ENCODE measurements around the gene SNAPC5. TPM values are rescaled to one million over a fixed set of nuclear protein-coding genes. Genes with fewer than 3 reads are reported as not detected.
"Not testable (repeated sequence)": the region's sequence is repeated elsewhere in the genome, so short reads cannot be mapped to it uniquely, and the experiment has no call there.

SNAPC5 gene
- total RNA-seq, 1 donor from 2014 or later: 25.9 TPM

GRCh38 chr15:66474135-66474534 is 23.4 kb downstream of the SNAPC5 start:
- H3K27me3 Mint-ChIP-seq: no peaks in the 10 kb centered on the region
- DNase-seq (ENCODE audit: low spot score, unreplicated experiment): no peak
- H3K4me1 Mint-ChIP-seq (ENCODE audit: low read depth): peaks cover 13% of the 10 kb centered on the region
- no peak for TF ChIP-seq CTCF (IDR thresholded peaks at IDR 0.05; ENCODE audit: unreplicated experiment)
- no peak overlapping the region for H3K4me3 Mint-ChIP-seq (ENCODE audit: low read depth)
- H3K27ac Mint-ChIP-seq: no peak overlapping the region
- no peaks in the 10 kb centered on the region for H3K9me3 Mint-ChIP-seq (ENCODE audit: low read depth)
- H3K36me3 Mint-ChIP-seq (ENCODE audit: insufficient read depth): peaks cover 1% of the 10 kb centered on the region

- Mint-ChIP-seq H3K36me3 (ENCODE audit: insufficient read depth) (no peaks in the 10 kb centered on the region), H3K27me3 (no peaks in the 10 kb centered on the region), H3K4me1 (ENCODE audit: low read depth) (peaks cover 13% of the 10 kb centered on the region), H3K9me3 (ENCODE audit: low read depth) (no peaks in the 10 kb centered on the region), H3K27ac (peak overlapping the region; percentile 47), H3K4me3 (ENCODE audit: low read depth) (no peak overlapping the region)
- DNase-seq (ENCODE audit: low spot score, unreplicated experiment): no peak
- no peak for TF ChIP-seq CTCF (IDR thresholded peaks at IDR 0.05; ENCODE audit: unreplicated experiment)
Observed at GRCh38 chr15:66472176-66472999, 25.2 kb downstream of the SNAPC5 start.

- DNase-seq (ENCODE audit: low spot score, unreplicated experiment); H3K27ac Mint-ChIP-seq; H3K9me3 Mint-ChIP-seq (ENCODE audit: low read depth); H3K27me3 Mint-ChIP-seq; H3K4me3 Mint-ChIP-seq (ENCODE audit: low read depth): not testable (repeated sequence)
- Mint-ChIP-seq H3K4me1 (ENCODE audit: low read depth) (peaks cover 13% of the 10 kb centered on the region), H3K36me3 (ENCODE audit: insufficient read depth) (peaks cover 11% of the 10 kb centered on the region)
Observed at GRCh38 chr15:66470825-66471224, 26.7 kb downstream of the SNAPC5 start.

- DNase-seq (ENCODE audit: low spot score, unreplicated experiment); H3K9me3 Mint-ChIP-seq (ENCODE audit: low read depth); H3K27me3 Mint-ChIP-seq; H3K4me1 Mint-ChIP-seq (ENCODE audit: low read depth); H3K4me3 Mint-ChIP-seq (ENCODE audit: low read depth); H3K27ac Mint-ChIP-seq: not testable (repeated sequence)
- peaks cover 21% of the 10 kb centered on the region for H3K36me3 Mint-ChIP-seq (ENCODE audit: insufficient read depth)
Observed at GRCh38 chr15:66467162-66468040, 30.2 kb downstream of the SNAPC5 start.

- H3K4me3 Mint-ChIP-seq (ENCODE audit: low read depth); DNase-seq (ENCODE audit: low spot score, unreplicated experiment); H3K27me3 Mint-ChIP-seq; H3K27ac Mint-ChIP-seq; H3K4me1 Mint-ChIP-seq (ENCODE audit: low read depth); H3K9me3 Mint-ChIP-seq (ENCODE audit: low read depth): not testable (repeated sequence)
- H3K36me3 Mint-ChIP-seq (ENCODE audit: insufficient read depth): peaks cover 23% of the 10 kb centered on the region
Observed at GRCh38 chr15:66465294-66465693, 32.3 kb downstream of the SNAPC5 start.

- Mint-ChIP-seq H3K4me1 (ENCODE audit: low read depth) (peaks cover 7% of the 10 kb centered on the region), H3K9me3 (ENCODE audit: low read depth) (no peaks in the 10 kb centered on the region), H3K4me3 (ENCODE audit: low read depth) (no peak overlapping the region), H3K27ac (peak overlapping the region; percentile 45), H3K36me3 (ENCODE audit: insufficient read depth) (peaks cover 25% of the 10 kb centered on the region), H3K27me3 (no peaks in the 10 kb centered on the region)
- DNase-seq (ENCODE audit: low spot score, unreplicated experiment): no peak
- TF ChIP-seq CTCF (IDR thresholded peaks at IDR 0.05; ENCODE audit: unreplicated experiment): no peak
Observed at GRCh38 chr15:66462627-66463026, 34.9 kb downstream of the SNAPC5 start.
